ENCODE measurements around the gene SPPL2C.

DNA sequence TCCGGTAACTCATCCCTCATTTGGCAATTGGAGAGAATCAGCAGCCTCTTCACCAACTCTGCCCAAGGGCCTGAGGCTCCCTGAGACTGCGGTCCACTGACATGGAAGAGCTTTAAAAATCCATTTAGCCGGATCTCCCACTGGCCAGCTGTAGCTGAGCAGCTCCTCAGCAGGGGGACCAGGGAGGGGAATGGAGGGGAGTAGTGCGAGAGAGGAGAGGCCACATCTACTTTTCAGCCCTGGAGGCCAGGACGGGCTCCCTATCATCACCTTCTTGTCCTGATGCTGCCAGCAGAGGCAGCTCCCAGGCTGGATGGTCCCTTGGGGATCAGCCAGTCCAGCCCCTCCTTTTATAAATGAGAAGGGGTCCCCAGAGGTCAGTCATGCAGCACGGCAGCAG lies 25.0 kb upstream of the SPPL2C start:
- TF ChIP-seq CTCF (CRISPR knock-in tag; IDR thresholded peaks at IDR 0.05) = no peak
- no peak for TF ChIP-seq ZNF639 (CRISPR knock-in tag; conservative IDR thresholded peaks at IDR 0.05)
- TF ChIP-seq BHLHE40 (IDR thresholded peaks at IDR 0.05; ENCODE audit: low read length) = no peak
- no peak for TF ChIP-seq GABPA (IDR thresholded peaks at IDR 0.05; ENCODE audit: low read depth, low read length)
- no peak for TF ChIP-seq GABPA (CRISPR knock-in tag; IDR thresholded peaks at IDR 0.05; ENCODE audit: low read depth)
- no peak for TF ChIP-seq ZNF431 (CRISPR knock-in tag; IDR thresholded peaks at IDR 0.05; ENCODE audit: borderline replicate concordance, low read depth)
- TF ChIP-seq PATZ1 (CRISPR knock-in tag; IDR thresholded peaks at IDR 0.05) = no peak
- no peak for TF ChIP-seq KIAA2018 (CRISPR knock-in tag; IDR thresholded peaks at IDR 0.05; ENCODE audit: borderline replicate concordance)
- TF ChIP-seq, protein P1, sequence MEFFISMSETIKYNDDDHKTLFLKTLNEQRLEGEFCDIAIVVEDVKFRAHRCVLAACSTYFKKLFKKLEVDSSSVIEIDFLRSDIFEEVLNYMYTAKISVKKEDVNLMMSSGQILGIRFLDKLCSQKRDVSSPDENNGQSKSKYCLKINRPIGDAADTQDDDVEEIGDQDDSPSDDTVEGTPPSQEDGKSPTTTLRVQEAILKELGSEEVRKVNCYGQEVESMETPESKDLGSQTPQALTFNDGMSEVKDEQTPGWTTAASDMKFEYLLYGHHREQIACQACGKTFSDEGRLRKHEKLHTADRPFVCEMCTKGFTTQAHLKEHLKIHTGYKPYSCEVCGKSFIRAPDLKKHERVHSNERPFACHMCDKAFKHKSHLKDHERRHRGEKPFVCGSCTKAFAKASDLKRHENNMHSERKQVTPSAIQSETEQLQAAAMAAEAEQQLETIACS (CRISPR knock-in tag; IDR thresholded peaks at IDR 0.05) = no peak
- no peak for TF ChIP-seq ZNF496 (CRISPR knock-in tag; IDR thresholded peaks at IDR 0.05; ENCODE audit: insufficient replicate concordance)
- no peak for TF ChIP-seq ADNP (CRISPR knock-in tag; IDR thresholded peaks at IDR 0.05)
- TF ChIP-seq, protein P2, sequence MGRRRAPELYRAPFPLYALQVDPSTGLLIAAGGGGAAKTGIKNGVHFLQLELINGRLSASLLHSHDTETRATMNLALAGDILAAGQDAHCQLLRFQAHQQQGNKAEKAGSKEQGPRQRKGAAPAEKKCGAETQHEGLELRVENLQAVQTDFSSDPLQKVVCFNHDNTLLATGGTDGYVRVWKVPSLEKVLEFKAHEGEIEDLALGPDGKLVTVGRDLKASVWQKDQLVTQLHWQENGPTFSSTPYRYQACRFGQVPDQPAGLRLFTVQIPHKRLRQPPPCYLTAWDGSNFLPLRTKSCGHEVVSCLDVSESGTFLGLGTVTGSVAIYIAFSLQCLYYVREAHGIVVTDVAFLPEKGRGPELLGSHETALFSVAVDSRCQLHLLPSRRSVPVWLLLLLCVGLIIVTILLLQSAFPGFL (CRISPR knock-in tag; IDR thresholded peaks at IDR 0.05) = no peak
- TF ChIP-seq RAD51 (IDR thresholded peaks at IDR 0.05; ENCODE audit: borderline replicate concordance) = no peak
- no peak for TF ChIP-seq MYC (CRISPR knock-in tag; IDR thresholded peaks at IDR 0.05; ENCODE audit: borderline replicate concordance)

Data from HepG2 (cell line).